Uterus (tissue), 2 donors: ENCODE measurements around the gene HOXB2.

Source experiments
- POLR2A ChIP-seq, 2 donors: fragments of 450-650 bp; IDR thresholded peaks; one replicate each; pipeline ENCODE4 v1.6.1; 2016; ENCODE audit warnings: antibody characterized with exemption in 2 of 2, mild to moderate bottlenecking in 1 of 2, moderate library complexity in 1 of 2
- TF ChIP-seq, protein P1 (sequence below), 4 experiments: fragments of 200-600 bp in 2 of 4; fragments of 450-650 bp in 2 of 4; sonication (generic) in 2 of 4; IDR thresholded peaks; one replicate each; pipeline ENCODE4 v1.5.1; 2016 to 2019; ENCODE audit warnings: antibody characterized with exemption in 4 of 4, mild to moderate bottlenecking in 2 of 4, moderate library complexity in 1 of 4

DNA sequence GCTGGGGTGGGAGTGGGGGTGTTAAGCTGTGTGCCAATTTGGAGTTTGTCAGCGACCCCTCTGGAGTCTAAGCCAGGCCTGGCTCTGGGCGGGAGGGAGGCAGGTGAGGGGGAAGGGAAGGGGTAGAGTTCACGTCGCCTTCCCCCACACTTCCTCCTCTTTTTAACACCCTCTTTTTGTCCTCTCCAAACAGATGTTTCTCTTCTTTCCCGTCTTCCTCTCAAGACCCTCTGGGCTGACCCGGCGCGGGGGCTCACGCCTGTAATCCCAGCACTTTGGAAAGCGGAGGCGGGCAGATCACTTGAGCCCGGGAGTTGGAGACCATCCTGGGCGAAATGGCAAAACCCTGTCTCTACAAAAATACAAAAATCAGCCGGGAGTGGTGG, 17.4 kb downstream of the HOXB2 start:
- TF ChIP-seq, protein P1, sequence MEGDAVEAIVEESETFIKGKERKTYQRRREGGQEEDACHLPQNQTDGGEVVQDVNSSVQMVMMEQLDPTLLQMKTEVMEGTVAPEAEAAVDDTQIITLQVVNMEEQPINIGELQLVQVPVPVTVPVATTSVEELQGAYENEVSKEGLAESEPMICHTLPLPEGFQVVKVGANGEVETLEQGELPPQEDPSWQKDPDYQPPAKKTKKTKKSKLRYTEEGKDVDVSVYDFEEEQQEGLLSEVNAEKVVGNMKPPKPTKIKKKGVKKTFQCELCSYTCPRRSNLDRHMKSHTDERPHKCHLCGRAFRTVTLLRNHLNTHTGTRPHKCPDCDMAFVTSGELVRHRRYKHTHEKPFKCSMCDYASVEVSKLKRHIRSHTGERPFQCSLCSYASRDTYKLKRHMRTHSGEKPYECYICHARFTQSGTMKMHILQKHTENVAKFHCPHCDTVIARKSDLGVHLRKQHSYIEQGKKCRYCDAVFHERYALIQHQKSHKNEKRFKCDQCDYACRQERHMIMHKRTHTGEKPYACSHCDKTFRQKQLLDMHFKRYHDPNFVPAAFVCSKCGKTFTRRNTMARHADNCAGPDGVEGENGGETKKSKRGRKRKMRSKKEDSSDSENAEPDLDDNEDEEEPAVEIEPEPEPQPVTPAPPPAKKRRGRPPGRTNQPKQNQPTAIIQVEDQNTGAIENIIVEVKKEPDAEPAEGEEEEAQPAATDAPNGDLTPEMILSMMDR (IDR thresholded peaks at IDR 0.05) = no peak
- TF ChIP-seq POLR2A (IDR thresholded peaks at IDR 0.05) = no peak
